Mucosa of descending colon (tissue), 3 donors: ENCODE data around the gene OVAAL. TPM values are rescaled to one million over a fixed set of nuclear protein-coding genes. Genes with fewer than 3 reads are reported as not detected.

Experiments used
- ATAC-seq: fragments of 200-7000 bp; cut with Tn5 transposase; one replicate; pipeline ENCODE4 v1.9.1; 2020; ENCODE audit warnings: mild to moderate bottlenecking, moderate library complexity
- DNase-seq, 3 donors: peaks; one replicate each; pipeline ENCODE4 v3.0.0-alpha.2; 2020
- H3K36me3 ChIP-seq: fragments of 200-600 bp; one replicate; pipeline ENCODE4 v1.8.0; 2021; ENCODE audit warnings: low read depth, mild to moderate bottlenecking
- H3K4me1 ChIP-seq: fragments of 200-600 bp; one replicate; pipeline ENCODE4 v1.8.0; 2021; ENCODE audit warnings: low read depth, mild to moderate bottlenecking
- H3K4me3 ChIP-seq: fragments of 200-600 bp; one replicate; pipeline ENCODE4 v1.8.0; 2021; ENCODE audit warnings: mild to moderate bottlenecking
- H3K9me3 ChIP-seq: fragments of 200-600 bp; one replicate; pipeline ENCODE4 v1.8.0; 2021; ENCODE audit warnings: mild to moderate bottlenecking
- CTCF ChIP-seq: fragments of 200-600 bp; IDR thresholded peaks from one replicate; pipeline ENCODE4 v1.8.0; 2022; ENCODE audit warnings: antibody characterized with exemption, mild to moderate bottlenecking
- intact Hi-C, 2 donors: fragments of 100-400 bp; cut with DNase I in 1 of 2; cut with micrococcal nuclease in 1 of 2; formaldehyde crosslinking; loops; one replicate each; pipeline versions ENCODE4 v1.11.0 to v1.11.1; 2022; cut with DNase I, micrococcal nuclease
- total RNA-seq, 3 donors: library from RNA; stranded (reverse); fragmentation: NEBNext Ultra II Directional in 2 of 3; extraction: Animal tissue kit (Norgen Biotek cat#: 25700) in 2 of 3; gene quantifications; one replicate each; pipeline versions ENCODE4 v1.2.1 to v1.2.4, GENCODE V29; 2021 to 2023
- donor health status: DM: no; HTN: no; CAD: no; lungs with moderate emphysema.
- donor health status: DM: no; HTN: no; CAD: no.
- donor health status: DM: no; HTN: yes; CAD: no.

The OVAAL gene
- total RNA-seq, 3 donors from 2014 or later, result not detected

DNA sequence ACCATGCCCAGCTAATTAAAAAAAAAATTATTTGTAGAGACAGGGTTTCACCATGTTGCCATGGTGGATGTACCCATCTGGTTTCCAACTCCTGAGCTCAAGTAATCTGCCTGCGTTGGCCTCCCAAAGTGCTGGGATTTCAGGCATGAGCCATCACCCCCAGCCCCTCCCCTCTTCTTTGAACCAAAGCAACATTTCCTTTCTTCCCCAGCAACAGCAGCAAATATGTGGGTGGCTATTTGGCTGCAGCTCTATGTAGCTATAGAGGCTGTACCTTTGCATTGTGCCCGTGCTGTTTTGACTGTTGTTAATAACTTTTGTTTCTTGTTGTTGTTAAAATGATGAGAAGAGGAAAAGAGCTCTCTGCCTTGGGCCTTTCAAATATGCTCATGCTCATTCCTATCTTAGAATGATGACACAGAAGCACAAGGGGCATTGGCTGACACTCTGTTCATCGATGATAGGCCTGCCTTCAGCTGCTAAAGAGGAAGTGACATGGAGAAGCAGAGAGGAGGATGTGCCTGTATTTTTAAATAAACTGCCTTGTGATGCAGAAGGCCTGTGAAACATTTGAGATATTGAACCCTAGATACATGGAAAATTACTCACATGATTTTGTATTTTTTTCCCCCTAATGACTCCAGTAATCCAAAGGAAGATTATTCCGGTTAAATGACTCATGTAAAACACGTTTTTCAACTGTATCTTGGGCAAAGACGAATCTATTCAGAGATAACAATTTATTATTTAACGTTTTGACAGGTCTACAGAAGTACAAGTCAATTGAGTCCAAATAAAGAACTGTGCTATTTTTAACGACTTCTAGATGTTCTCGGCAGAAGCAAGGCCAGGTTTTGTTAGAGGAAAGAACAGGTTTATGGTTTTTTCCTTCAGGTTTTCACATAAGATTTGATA is 52.5 kb downstream of the OVAAL start:
- H3K4me3 ChIP-seq, result no peak overlapping the region
- no peak for TF ChIP-seq CTCF
- DNase-seq (no peak), ATAC-seq (no peak)
- H3K36me3 ChIP-seq, result no peaks in the 10 kb centered on the region
- H3K9me3 ChIP-seq, result no peaks in the 10 kb centered on the region
- H3K4me1 ChIP-seq, result no peaks in the 10 kb centered on the region
- intact Hi-C loops, result no loop called here

- Histone ChIP-seq H3K4me3 (no peak overlapping the region), H3K4me1 (no peaks in the 10 kb centered on the region), H3K36me3 (no peaks in the 10 kb centered on the region), H3K9me3 (no peaks in the 10 kb centered on the region)
- intact Hi-C loops, result no loop called here
- TF ChIP-seq CTCF, result no peak
- ATAC-seq (no peak), DNase-seq (no peak)
Measured at GRCh38 chr1:180612632-180613031, 53.9 kb downstream of the OVAAL start.

GRCh38 chr1:180614730-180615129 is 56.0 kb downstream of the OVAAL start:
- Histone ChIP-seq H3K36me3 (no peaks in the 10 kb centered on the region), H3K4me3 (no peak overlapping the region), H3K4me1 (no peaks in the 10 kb centered on the region), H3K9me3 (no peaks in the 10 kb centered on the region)
- no peak for DNase-seq
- no peak for ATAC-seq
- no peak for TF ChIP-seq CTCF
- intact Hi-C loops, result no loop called here

- no peak overlapping the region for H3K4me3 ChIP-seq
- DNase-seq, result no peak
- no peaks in the 10 kb centered on the region for H3K36me3 ChIP-seq
- intact Hi-C loops, result no loop called here
- no peak for ATAC-seq
- H3K4me1 ChIP-seq, result no peaks in the 10 kb centered on the region
- no peaks in the 10 kb centered on the region for H3K9me3 ChIP-seq
- no peak for TF ChIP-seq CTCF
Measured at GRCh38 chr1:180615493-180616290, 56.9 kb downstream of the OVAAL start.

Other genes with a start within 250 kb of the OVAAL start
- 10 to 100 TPM; 23.3 to 32.8 (median 25.0) TPM for gene ACBD6, start 56.4 kb upstream of the OVAAL start, total RNA-seq
- gene XPR1, start 73.1 kb downstream of the OVAAL start, total RNA-seq, result 10 to 100 TPM; 31.6 to 64.9 (median 34.6) TPM